ENCODE data around the gene HSD17B2.

Gene HSD17B2

GRCh38 chr16:82096641-82097040 is 61.6 kb downstream of the HSD17B2 start:
- Histone ChIP-seq H4K20me1 (ENCODE audit: insufficient read depth, low read length) (no peaks in the 10 kb centered on the region), H3K9me2 (replicated peaks; ENCODE audit: insufficient read depth, low read length) (no peaks in the 10 kb centered on the region), H3K4me2 (ENCODE audit: low read depth, low read length) (no peak overlapping the region), H3K79me2 (ENCODE audit: low read length) (no peaks in the 10 kb centered on the region), H3K27me3 (replicated peaks; ENCODE audit: insufficient read depth, low read length) (no peaks in the 10 kb centered on the region), H3K4me3 (ENCODE audit: low read length) (no peak overlapping the region), H3K27ac (ENCODE audit: low read length) (no peak overlapping the region), H3K9me3 (replicated peaks; ENCODE audit: insufficient read depth, low read length) (no peaks in the 10 kb centered on the region), H3F3A (ENCODE audit: insufficient read depth, low read length) (no peaks in the 10 kb centered on the region), H3K4me1 (ENCODE audit: low read length) (no peaks in the 10 kb centered on the region), H2AFZ (ENCODE audit: low read length) (no peak overlapping the region), H3K9ac (ENCODE audit: low read length) (no peak overlapping the region), H3K36me3 (replicated peaks; ENCODE audit: insufficient read depth, low read length) (no peaks in the 10 kb centered on the region)
- no peak for TF ChIP-seq CTCF (IDR thresholded peaks at IDR 0.05; ENCODE audit: low read length)
- TF ChIP-seq EZH2phosphoT487 (IDR thresholded peaks at IDR 0.05; ENCODE audit: low read length) = no peak
- TF ChIP-seq EZH2 (optimal IDR thresholded peaks at IDR 0.05; ENCODE audit: low read depth, low read length) = no peak
- no peak for DNase-seq

DNA sequence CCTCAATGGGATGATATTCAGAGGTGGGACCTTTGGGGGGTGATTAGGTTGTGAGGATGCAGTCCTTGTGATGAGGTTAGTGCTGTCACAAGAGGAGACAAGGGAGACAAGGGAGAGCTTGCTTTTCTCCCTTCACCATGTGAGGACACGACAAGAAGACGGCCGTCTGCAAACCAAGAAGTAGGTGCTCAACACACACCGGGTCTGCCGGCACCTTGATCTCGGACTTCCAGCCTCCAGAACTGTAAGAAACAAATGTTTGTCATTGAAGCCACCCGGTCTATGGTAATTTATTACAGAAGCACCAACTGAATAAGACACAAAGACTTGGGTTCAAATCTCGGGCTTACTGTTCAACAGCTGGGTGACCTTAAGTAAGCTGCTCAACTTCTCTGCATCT is 70.1 kb downstream of the HSD17B2 start:
- peak; percentile 7 for DNase-seq
- Histone ChIP-seq H3K27ac (ENCODE audit: low read length) (no peak overlapping the region), H3K4me1 (ENCODE audit: low read length) (no peaks in the 10 kb centered on the region), H3K9me3 (replicated peaks; ENCODE audit: insufficient read depth, low read length) (no peaks in the 10 kb centered on the region), H4K20me1 (ENCODE audit: insufficient read depth, low read length) (no peaks in the 10 kb centered on the region), H3K27me3 (replicated peaks; ENCODE audit: insufficient read depth, low read length) (no peaks in the 10 kb centered on the region), H3K79me2 (ENCODE audit: low read length) (no peaks in the 10 kb centered on the region), H3K9ac (ENCODE audit: low read length) (no peak overlapping the region), H3K4me2 (ENCODE audit: low read depth, low read length) (no peak overlapping the region), H3F3A (ENCODE audit: insufficient read depth, low read length) (no peaks in the 10 kb centered on the region), H3K9me2 (replicated peaks; ENCODE audit: insufficient read depth, low read length) (no peaks in the 10 kb centered on the region), H3K36me3 (replicated peaks; ENCODE audit: insufficient read depth, low read length) (no peaks in the 10 kb centered on the region), H2AFZ (ENCODE audit: low read length) (no peak overlapping the region), H3K4me3 (ENCODE audit: low read length) (no peak overlapping the region)
- no peak for TF ChIP-seq CTCF (IDR thresholded peaks at IDR 0.05; ENCODE audit: low read length)
- TF ChIP-seq EZH2 (optimal IDR thresholded peaks at IDR 0.05; ENCODE audit: low read depth, low read length) = no peak
- TF ChIP-seq EZH2phosphoT487 (IDR thresholded peaks at IDR 0.05; ENCODE audit: low read length) = no peak

- no peak overlapping the region for H3K27ac ChIP-seq (ENCODE audit: low read length)
- H3F3A ChIP-seq (ENCODE audit: insufficient read depth, low read length) = 0 out of 2 replicates have a peak, but pooled peaks cover 7% of the 10 kb centered on the region
Measured at GRCh38 chr16:82108100-82108499, 73.0 kb downstream of the HSD17B2 start.

More at GRCh38 chr16:82108100-82108499, 73.0 kb downstream of the HSD17B2 start:
- no peaks in the 10 kb centered on the region for H4K20me1 ChIP-seq (ENCODE audit: insufficient read depth, low read length)
- no peak overlapping the region for H3K4me3 ChIP-seq (ENCODE audit: low read length)
- H3K36me3 ChIP-seq (replicated peaks; ENCODE audit: insufficient read depth, low read length) = no peaks in the 10 kb centered on the region
- H3K9me3 ChIP-seq (replicated peaks; ENCODE audit: insufficient read depth, low read length) = no peaks in the 10 kb centered on the region
- no peak overlapping the region for H3K9ac ChIP-seq (ENCODE audit: low read length)
- H3K27me3 ChIP-seq (replicated peaks; ENCODE audit: insufficient read depth, low read length) = no peaks in the 10 kb centered on the region
- H2AFZ ChIP-seq (ENCODE audit: low read length) = no peak overlapping the region
- H3K9me2 ChIP-seq (replicated peaks; ENCODE audit: insufficient read depth, low read length) = no peaks in the 10 kb centered on the region
- DNase-seq = no peak
- H3K4me2 ChIP-seq (ENCODE audit: low read depth, low read length) = no peak overlapping the region
- H3K4me1 ChIP-seq (ENCODE audit: low read length) = peaks cover 15% of the 10 kb centered on the region
- TF ChIP-seq CTCF (IDR thresholded peaks at IDR 0.05; ENCODE audit: low read length) (no peak), EZH2phosphoT487 (IDR thresholded peaks at IDR 0.05; ENCODE audit: low read length) (no peak), EZH2 (optimal IDR thresholded peaks at IDR 0.05; ENCODE audit: low read depth, low read length) (no peak)
- H3K79me2 ChIP-seq (ENCODE audit: low read length) = no peaks in the 10 kb centered on the region

Measured in MM.1S (cell line).